HG03575 (cell line): ENCODE data around the gene ELMO3.

Experiments used
- ATAC-seq: cut with Tn5 transposase; IDR thresholded peaks from one replicate; pipeline ENCODE4 v1.9.1; 2021; ENCODE audit not compliant: unreplicated experiment, insufficient number of reproducible peaks, low FRiP score; ENCODE audit errors: extremely low read depth

Gene ELMO3

DNA sequence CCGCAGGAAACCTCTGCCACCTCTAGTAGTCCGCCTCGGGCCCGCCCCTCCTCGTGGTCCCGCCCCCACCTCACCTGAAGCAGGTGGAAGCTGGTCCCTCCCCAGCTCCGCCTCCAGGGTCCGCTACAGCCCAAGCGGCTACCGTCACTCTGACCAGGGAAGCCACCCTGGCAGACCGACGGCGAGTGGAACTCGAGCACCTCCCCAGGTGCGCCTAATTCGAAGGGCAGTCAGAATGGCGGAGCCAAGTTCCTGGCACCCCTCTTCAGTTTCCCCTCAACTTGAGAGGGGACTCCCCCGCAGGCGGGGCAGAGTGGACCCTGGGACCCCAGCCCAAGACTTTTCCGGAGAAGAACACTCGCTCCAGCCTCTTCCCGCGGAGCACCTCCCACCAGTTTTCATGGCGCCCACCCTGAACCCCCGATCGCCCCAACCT, 47.8 kb downstream of the ELMO3 start:
- no peak for ATAC-seq

DNA sequence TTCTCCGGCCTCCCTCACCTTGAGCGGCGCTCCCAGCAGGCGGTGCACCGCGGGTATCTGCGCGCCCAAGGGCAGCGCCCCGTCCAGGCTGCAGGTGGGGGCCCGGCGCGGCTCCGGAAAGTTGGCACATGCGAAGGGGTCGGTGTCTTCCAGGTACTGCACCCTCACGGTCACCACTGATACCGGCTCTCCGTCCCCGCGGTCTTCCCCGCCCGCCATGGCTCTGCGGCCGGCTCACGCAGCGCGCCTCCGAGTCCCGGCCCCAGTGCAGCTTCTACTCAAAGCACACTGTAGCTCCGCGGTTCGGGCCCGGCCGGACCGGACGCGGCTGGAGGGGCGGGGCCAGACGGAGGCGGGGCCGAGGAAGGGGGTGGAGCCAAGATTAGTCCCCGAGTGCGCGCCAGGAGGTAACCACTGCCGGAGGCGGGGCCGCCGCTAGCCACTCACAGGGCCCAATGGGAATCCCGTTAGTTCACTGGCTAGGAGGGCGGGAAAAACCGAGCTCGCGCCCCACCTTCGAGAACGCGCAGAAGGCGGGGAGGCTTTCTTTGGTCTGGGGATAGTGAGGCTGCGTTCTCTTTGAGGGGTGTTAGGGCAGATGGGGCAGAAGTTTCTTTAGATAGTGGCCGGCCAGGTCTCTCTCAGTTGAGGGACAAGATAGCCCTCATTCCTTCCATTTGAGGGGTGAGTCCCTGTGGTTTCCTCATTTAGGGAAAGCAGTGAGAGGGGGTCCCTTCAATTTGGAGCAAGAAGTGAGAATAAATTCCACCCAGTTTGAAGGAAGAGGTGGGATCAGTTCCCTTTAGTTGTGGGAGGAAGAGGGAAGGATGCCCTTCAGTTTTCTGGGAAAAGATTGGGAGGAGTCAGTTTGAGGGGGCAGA, 48.5 kb downstream of the ELMO3 start, which contains the start of gene FHOD1:
Gene FHOD1, minus strand, starts transcription at position 290 of the 881 bp plus-strand sequence. Its CDS starts 71 bp downstream, at position 219.
- no peak for ATAC-seq

GRCh38 chr16:67248073-67248400, 49.1 kb downstream of the ELMO3 start:
- no peak for ATAC-seq

DNA sequence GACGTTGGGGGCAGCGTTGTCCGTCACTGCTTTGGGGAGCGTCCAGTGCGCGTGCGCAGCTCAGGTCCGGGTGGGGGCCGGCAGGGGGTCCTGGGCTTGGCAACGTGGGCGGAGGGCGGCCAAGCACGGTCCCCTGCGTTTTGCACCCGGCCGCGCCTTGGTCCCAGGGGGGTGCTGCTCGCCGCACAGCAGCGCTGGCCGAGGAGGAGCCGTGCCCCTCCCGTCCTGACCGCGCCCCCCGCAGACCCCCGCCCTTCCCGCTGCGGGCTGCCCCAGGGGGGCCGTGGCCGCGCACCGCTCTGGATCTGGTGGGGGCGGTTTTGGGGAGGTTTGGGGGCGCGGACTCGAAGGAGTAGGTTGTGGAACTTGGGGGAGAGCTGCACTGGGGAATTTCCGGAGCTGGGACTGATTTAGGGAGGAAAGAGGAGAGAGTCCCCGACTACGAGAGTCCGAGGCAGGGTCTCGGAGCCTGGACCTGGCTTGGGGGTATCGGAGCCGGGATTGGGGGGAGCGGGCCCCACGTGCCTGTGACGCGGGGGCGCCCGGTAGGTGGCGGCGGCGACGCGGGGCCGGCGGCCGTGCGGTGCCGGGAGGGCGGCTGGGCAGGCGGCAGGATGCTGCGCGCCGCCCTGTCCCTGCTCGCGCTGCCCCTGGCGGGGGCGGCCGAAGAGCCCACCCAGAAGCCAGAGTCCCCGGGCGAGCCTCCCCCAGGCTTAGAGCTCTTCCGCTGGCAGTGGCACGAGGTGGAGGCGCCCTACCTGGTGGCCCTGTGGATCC, 49.7 kb downstream of the ELMO3 start, which contains the start of gene SLC9A5:
Gene SLC9A5, plus strand, starts transcription at position 579 of the 777 bp plus-strand sequence. Its CDS starts 36 bp downstream, at position 615.
- no peak for ATAC-seq

GRCh38 chr16:67249178-67250044, 50.5 kb downstream of the ELMO3 start:
- ATAC-seq, result no peak

DNA sequence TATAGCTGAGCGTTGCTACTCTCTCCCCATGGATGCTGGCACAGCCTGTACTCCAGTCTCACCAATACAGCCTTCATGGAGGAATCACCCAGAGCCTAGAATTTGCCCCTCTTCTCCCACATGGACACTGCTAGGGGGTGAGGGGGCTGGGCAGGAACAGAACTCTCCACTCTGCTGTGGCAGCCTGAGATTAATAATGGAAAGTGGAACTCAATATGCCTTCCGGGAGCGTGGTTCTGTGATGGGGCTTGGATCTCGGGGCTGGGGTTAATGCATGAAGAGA, 51.1 kb downstream of the ELMO3 start:
- ATAC-seq, result no peak

GRCh38 chr16:67252609-67253497, 53.9 kb downstream of the ELMO3 start:
- ATAC-seq, result no peak
